PFSK-1 (cell line): Measurements from ENCODE around the gene CASTOR2.
"Not testable (repeated sequence)": the region's sequence is repeated elsewhere in the genome, so short reads cannot be mapped to it uniquely, and the experiment has no call there.

Experiments
- FOXP2 ChIP-seq: optimal IDR thresholded peaks from 2 replicates; pipeline ENCODE3; 2011; ENCODE audit warnings: borderline replicate concordance, control low read depth, inconsistent platforms; ENCODE audit not compliant: insufficient read depth; ENCODE audit errors: extremely low read length, extremely low read depth
- POLR2AphosphoS5 ChIP-seq: IDR thresholded peaks from 2 replicates; pipeline ENCODE4 v1.6.1; 2012; ENCODE audit warnings: low read depth, mild to moderate bottlenecking, control low read depth, low read length, moderate library complexity
- SIN3A ChIP-seq: IDR thresholded peaks from 2 replicates; pipeline ENCODE4 v1.6.1; 2012; ENCODE audit warnings: mild to moderate bottlenecking, low read length, moderate library complexity, borderline replicate concordance; ENCODE audit not compliant: insufficient read depth
- TAF1 ChIP-seq: IDR thresholded peaks from 2 replicates; pipeline ENCODE4 v1.6.1; 2012; ENCODE audit warnings: low read length, control low read depth, borderline replicate concordance; ENCODE audit not compliant: insufficient read depth
- TF ChIP-seq, protein P1 (sequence below), 2 experiments: IDR thresholded peaks; 2 replicates each; pipeline versions ENCODE4 v1.6.1 to v1.8.0; 2011 to 2012; ENCODE audit warnings: low read depth in 2 of 2, low read length in 2 of 2, control low read depth in 1 of 2, inconsistent platforms in 1 of 2, mild to moderate bottlenecking in 1 of 2, moderate library complexity in 1 of 2; ENCODE audit not compliant: insufficient read depth in 1 of 2

DNA sequence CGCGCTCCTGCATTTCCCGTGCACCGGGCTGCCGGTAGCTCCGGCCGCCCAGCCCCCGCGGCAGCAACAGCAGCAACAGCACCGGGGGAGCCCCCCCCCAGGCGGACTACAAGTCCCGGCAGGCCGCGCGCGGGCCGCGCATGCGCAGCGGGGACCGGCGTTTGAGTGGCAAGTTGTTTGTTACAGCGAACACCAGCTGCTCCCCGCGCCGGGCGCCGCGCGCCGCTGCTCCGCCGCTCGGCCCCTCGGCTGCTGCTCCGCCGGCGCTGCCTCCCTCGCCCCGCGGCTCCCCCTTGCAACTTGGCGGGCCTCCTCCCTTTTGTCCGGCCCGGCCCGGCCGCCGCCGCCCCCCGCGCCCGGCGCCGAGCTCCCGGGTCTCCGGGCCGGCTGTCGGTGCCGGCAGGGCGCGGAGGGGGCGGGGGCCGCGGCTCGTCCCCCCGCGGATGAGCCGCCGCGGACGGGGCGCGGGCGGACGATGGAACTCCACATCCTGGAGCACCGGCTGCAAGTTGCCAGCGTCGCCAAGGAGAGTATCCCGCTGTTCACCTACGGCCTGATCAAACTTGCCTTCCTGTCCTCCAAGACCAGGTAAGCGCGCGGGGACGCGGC, at the start of gene CASTOR2:
- not testable (repeated sequence) for TF ChIP-seq POLR2AphosphoS5, TAF1, SIN3A, FOXP2
- TF ChIP-seq, protein P1, sequence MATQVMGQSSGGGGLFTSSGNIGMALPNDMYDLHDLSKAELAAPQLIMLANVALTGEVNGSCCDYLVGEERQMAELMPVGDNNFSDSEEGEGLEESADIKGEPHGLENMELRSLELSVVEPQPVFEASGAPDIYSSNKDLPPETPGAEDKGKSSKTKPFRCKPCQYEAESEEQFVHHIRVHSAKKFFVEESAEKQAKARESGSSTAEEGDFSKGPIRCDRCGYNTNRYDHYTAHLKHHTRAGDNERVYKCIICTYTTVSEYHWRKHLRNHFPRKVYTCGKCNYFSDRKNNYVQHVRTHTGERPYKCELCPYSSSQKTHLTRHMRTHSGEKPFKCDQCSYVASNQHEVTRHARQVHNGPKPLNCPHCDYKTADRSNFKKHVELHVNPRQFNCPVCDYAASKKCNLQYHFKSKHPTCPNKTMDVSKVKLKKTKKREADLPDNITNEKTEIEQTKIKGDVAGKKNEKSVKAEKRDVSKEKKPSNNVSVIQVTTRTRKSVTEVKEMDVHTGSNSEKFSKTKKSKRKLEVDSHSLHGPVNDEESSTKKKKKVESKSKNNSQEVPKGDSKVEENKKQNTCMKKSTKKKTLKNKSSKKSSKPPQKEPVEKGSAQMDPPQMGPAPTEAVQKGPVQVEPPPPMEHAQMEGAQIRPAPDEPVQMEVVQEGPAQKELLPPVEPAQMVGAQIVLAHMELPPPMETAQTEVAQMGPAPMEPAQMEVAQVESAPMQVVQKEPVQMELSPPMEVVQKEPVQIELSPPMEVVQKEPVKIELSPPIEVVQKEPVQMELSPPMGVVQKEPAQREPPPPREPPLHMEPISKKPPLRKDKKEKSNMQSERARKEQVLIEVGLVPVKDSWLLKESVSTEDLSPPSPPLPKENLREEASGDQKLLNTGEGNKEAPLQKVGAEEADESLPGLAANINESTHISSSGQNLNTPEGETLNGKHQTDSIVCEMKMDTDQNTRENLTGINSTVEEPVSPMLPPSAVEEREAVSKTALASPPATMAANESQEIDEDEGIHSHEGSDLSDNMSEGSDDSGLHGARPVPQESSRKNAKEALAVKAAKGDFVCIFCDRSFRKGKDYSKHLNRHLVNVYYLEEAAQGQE (IDR thresholded peaks at IDR 0.05; ENCODE audit: insufficient read depth in 1 of 2, low read depth in 2 of 2, low read length in 2 of 2) = not testable (repeated sequence)
